Measurements from ENCODE around the gene RNF169.

DNA sequence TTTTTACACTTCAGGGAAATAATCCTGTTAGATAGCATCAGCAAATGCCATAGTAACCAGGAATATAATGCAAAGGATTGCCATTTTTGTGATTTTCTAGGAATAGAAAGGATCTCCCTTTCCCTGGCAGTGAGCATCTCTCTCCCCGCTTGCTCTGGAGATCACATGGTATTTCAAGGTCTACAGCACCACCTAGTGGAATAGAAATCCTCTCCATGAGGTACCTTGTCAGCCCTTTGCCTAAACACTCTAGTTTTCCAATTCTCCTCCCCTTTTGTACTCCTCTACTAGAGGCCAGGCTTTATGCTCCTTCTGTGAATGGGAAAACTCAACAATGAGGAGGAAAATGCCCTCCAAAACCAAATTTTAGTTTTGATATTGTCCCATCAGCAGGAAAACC, 121.8 kb downstream of the RNF169 start:
- TF ChIP-seq, protein P1, sequence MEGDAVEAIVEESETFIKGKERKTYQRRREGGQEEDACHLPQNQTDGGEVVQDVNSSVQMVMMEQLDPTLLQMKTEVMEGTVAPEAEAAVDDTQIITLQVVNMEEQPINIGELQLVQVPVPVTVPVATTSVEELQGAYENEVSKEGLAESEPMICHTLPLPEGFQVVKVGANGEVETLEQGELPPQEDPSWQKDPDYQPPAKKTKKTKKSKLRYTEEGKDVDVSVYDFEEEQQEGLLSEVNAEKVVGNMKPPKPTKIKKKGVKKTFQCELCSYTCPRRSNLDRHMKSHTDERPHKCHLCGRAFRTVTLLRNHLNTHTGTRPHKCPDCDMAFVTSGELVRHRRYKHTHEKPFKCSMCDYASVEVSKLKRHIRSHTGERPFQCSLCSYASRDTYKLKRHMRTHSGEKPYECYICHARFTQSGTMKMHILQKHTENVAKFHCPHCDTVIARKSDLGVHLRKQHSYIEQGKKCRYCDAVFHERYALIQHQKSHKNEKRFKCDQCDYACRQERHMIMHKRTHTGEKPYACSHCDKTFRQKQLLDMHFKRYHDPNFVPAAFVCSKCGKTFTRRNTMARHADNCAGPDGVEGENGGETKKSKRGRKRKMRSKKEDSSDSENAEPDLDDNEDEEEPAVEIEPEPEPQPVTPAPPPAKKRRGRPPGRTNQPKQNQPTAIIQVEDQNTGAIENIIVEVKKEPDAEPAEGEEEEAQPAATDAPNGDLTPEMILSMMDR (IDR thresholded peaks at IDR 0.05): no peak
- no peak for TF ChIP-seq POLR2A (IDR thresholded peaks at IDR 0.05)
